ENCODE measurements around the gene GRAP2.

GRAP2 gene

GRCh38 chr22:40010746-40011145, 109.9 kb downstream of the GRAP2 start:
- H3K4me3 ChIP-seq (replicated peaks; ENCODE audit: insufficient read depth, low read length), result no peak overlapping the region
- H3K27ac ChIP-seq (replicated peaks), result no peak overlapping the region
- DNase-seq (ENCODE audit: low read depth in 1 of 2, low spot score in 1 of 2), result no peak
- H3K27me3 ChIP-seq (ENCODE audit: insufficient read depth, poor library complexity, severe bottlenecking), result no peaks in the 10 kb centered on the region
- no peak for TF ChIP-seq SPI1 (IDR thresholded peaks at IDR 0.05; ENCODE audit: borderline replicate concordance, low read depth)
- no peak for TF ChIP-seq POLR2AphosphoS5 (IDR thresholded peaks at IDR 0.05; ENCODE audit: low read depth)
- TF ChIP-seq, protein P1, sequence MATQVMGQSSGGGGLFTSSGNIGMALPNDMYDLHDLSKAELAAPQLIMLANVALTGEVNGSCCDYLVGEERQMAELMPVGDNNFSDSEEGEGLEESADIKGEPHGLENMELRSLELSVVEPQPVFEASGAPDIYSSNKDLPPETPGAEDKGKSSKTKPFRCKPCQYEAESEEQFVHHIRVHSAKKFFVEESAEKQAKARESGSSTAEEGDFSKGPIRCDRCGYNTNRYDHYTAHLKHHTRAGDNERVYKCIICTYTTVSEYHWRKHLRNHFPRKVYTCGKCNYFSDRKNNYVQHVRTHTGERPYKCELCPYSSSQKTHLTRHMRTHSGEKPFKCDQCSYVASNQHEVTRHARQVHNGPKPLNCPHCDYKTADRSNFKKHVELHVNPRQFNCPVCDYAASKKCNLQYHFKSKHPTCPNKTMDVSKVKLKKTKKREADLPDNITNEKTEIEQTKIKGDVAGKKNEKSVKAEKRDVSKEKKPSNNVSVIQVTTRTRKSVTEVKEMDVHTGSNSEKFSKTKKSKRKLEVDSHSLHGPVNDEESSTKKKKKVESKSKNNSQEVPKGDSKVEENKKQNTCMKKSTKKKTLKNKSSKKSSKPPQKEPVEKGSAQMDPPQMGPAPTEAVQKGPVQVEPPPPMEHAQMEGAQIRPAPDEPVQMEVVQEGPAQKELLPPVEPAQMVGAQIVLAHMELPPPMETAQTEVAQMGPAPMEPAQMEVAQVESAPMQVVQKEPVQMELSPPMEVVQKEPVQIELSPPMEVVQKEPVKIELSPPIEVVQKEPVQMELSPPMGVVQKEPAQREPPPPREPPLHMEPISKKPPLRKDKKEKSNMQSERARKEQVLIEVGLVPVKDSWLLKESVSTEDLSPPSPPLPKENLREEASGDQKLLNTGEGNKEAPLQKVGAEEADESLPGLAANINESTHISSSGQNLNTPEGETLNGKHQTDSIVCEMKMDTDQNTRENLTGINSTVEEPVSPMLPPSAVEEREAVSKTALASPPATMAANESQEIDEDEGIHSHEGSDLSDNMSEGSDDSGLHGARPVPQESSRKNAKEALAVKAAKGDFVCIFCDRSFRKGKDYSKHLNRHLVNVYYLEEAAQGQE (IDR thresholded peaks at IDR 0.05; ENCODE audit: insufficient replicate concordance, low read depth), result no peak

DNA sequence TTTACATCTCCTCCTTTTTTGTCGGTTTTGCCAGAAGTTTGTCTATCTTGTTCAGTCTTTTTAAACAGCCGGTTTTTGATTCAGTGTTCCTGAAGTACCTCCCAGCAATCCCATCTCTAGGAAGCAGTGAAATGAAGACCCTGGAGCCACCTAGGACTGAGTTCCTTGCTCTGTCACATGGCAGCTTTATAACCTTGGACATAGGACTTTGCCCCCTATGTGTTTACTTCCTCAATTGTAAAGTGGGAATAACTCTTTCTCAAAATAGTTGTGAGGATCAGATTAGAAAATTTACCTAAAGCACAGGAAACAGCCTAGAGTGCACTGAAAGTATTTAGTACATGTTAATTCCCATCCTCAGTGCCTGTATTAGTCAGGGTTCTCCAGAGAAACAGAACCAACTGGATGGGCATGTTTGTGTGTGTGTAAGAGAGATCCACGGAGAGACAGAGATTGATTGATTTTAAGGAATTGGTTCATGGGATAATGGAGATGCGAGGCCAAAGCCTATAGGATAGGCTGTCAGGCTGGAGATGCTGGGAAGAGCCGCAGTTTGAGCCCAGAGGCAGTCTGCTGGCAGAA, 113.9 kb downstream of the GRAP2 start:
- TF ChIP-seq POLR2AphosphoS5 (IDR thresholded peaks at IDR 0.05; ENCODE audit: low read depth) (no peak), SPI1 (IDR thresholded peaks at IDR 0.05; ENCODE audit: borderline replicate concordance, low read depth) (no peak), GABPA (IDR thresholded peaks at IDR 0.05; ENCODE audit: low read depth) (no peak)
- TF ChIP-seq, protein P1 (IDR thresholded peaks at IDR 0.05; ENCODE audit: insufficient replicate concordance, low read depth), result no peak
- TF ChIP-seq, protein P2, sequence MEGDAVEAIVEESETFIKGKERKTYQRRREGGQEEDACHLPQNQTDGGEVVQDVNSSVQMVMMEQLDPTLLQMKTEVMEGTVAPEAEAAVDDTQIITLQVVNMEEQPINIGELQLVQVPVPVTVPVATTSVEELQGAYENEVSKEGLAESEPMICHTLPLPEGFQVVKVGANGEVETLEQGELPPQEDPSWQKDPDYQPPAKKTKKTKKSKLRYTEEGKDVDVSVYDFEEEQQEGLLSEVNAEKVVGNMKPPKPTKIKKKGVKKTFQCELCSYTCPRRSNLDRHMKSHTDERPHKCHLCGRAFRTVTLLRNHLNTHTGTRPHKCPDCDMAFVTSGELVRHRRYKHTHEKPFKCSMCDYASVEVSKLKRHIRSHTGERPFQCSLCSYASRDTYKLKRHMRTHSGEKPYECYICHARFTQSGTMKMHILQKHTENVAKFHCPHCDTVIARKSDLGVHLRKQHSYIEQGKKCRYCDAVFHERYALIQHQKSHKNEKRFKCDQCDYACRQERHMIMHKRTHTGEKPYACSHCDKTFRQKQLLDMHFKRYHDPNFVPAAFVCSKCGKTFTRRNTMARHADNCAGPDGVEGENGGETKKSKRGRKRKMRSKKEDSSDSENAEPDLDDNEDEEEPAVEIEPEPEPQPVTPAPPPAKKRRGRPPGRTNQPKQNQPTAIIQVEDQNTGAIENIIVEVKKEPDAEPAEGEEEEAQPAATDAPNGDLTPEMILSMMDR (IDR thresholded peaks at IDR 0.05; ENCODE audit: insufficient read depth, low read length), result no peak
- Histone ChIP-seq H3K27ac (replicated peaks) (no peak overlapping the region), H3K4me3 (replicated peaks; ENCODE audit: insufficient read depth, low read length) (no peak overlapping the region), H3K27me3 (ENCODE audit: insufficient read depth, poor library complexity, severe bottlenecking) (no peaks in the 10 kb centered on the region)
- no peak for DNase-seq (ENCODE audit: low read depth in 1 of 2, low spot score in 1 of 2)

GRCh38 chr22:40015358-40015976, 114.6 kb downstream of the GRAP2 start:
- TF ChIP-seq, protein P1 (IDR thresholded peaks at IDR 0.05; ENCODE audit: insufficient replicate concordance, low read depth), result no peak
- TF ChIP-seq POLR2AphosphoS5 (IDR thresholded peaks at IDR 0.05; ENCODE audit: low read depth) (no peak), GABPA (IDR thresholded peaks at IDR 0.05; ENCODE audit: low read depth) (no peak), SPI1 (IDR thresholded peaks at IDR 0.05; ENCODE audit: borderline replicate concordance, low read depth) (no peak)
- TF ChIP-seq, protein P2 (IDR thresholded peaks at IDR 0.05; ENCODE audit: insufficient read depth, low read length), result no peak
- H3K27ac ChIP-seq (replicated peaks), result no peak overlapping the region
- no peak for DNase-seq (ENCODE audit: low read depth in 1 of 2, low spot score in 1 of 2)

More at GRCh38 chr22:40015358-40015976, 114.6 kb downstream of the GRAP2 start:
- no peaks in the 10 kb centered on the region for H3K27me3 ChIP-seq (ENCODE audit: insufficient read depth, poor library complexity, severe bottlenecking)
- H3K4me3 ChIP-seq (replicated peaks; ENCODE audit: insufficient read depth, low read length), result no peak overlapping the region
